Measurements from ENCODE around the gene FRMPD4. TPM values are rescaled to one million over a fixed set of nuclear protein-coding genes. Genes with fewer than 3 reads are reported as not detected.

The FRMPD4 gene
- total RNA-seq, 1 experiment from 2014 or later, result 1.4 TPM

GRCh38 chrX:12329476-12329875 is 191.2 kb downstream of the FRMPD4 start:
- no peak for DNase-seq (ENCODE audit: low spot score)
- no peak for ATAC-seq
- TF ChIP-seq JAZF1 (CRISPR knock-in tag; IDR thresholded peaks at IDR 0.05), result no peak
- no peak for TF ChIP-seq PRRX2 (CRISPR knock-in tag; IDR thresholded peaks at IDR 0.05)
- no peak for TF ChIP-seq ETV6 (CRISPR knock-in tag; IDR thresholded peaks at IDR 0.05)
- no peak for TF ChIP-seq CDX4 (CRISPR knock-in tag; IDR thresholded peaks at IDR 0.05; ENCODE audit: borderline replicate concordance)
- TF ChIP-seq AFF4 (CRISPR knock-in tag; IDR thresholded peaks at IDR 0.05; ENCODE audit: borderline replicate concordance), result no peak
- no peak for TF ChIP-seq ZNF232 (CRISPR knock-in tag; IDR thresholded peaks at IDR 0.05)
- no peak for TF ChIP-seq GTF2I (CRISPR knock-in tag; conservative IDR thresholded peaks at IDR 0.05)
- TF ChIP-seq SMAD4 (CRISPR knock-in tag; IDR thresholded peaks at IDR 0.05), result no peak
- no peak for TF ChIP-seq MYBL2 (CRISPR knock-in tag; IDR thresholded peaks at IDR 0.05)
- TF ChIP-seq, protein P1, sequence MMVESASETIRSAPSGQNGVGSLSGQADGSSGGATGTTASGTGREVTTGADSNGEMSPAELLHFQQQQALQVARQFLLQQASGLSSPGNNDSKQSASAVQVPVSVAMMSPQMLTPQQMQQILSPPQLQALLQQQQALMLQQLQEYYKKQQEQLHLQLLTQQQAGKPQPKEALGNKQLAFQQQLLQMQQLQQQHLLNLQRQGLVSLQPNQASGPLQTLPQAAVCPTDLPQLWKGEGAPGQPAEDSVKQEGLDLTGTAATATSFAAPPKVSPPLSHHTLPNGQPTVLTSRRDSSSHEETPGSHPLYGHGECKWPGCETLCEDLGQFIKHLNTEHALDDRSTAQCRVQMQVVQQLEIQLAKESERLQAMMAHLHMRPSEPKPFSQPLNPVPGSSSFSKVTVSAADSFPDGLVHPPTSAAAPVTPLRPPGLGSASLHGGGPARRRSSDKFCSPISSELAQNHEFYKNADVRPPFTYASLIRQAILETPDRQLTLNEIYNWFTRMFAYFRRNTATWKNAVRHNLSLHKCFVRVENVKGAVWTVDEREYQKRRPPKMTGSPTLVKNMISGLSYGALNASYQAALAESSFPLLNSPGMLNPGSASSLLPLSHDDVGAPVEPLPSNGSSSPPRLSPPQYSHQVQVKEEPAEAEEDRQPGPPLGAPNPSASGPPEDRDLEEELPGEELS (CRISPR knock-in tag; IDR thresholded peaks at IDR 0.05), result no peak
- no peak for TF ChIP-seq FOXP1 (CRISPR knock-in tag; IDR thresholded peaks at IDR 0.05; ENCODE audit: borderline replicate concordance)
- TF ChIP-seq CREM (CRISPR knock-in tag; IDR thresholded peaks at IDR 0.05), result no peak
- TF ChIP-seq IRF2 (CRISPR knock-in tag; IDR thresholded peaks at IDR 0.05; ENCODE audit: borderline replicate concordance, low read depth), result no peak
- Mint-ChIP-seq H3K4me3 (no peak overlapping the region), H3K27ac (no peak overlapping the region), H3K36me3 (no peaks in the 10 kb centered on the region), H3K27me3 (ENCODE audit: low read depth) (no peaks in the 10 kb centered on the region), H3K4me1 (peaks cover 9% of the 10 kb centered on the region), H3K9me3 (no peaks in the 10 kb centered on the region)
- ChIA-PET POLR2A (no interaction called here), CTCF (no interaction called here)

- Mint-ChIP-seq H3K9me3 (no peaks in the 10 kb centered on the region), H3K27me3 (ENCODE audit: low read depth) (no peaks in the 10 kb centered on the region)
- no peak for TF ChIP-seq ZNF423 (CRISPR knock-in tag; IDR thresholded peaks at IDR 0.05)
- TF ChIP-seq ZNF671 (CRISPR knock-in tag; IDR thresholded peaks at IDR 0.05), result no peak
- TF ChIP-seq PRRX2 (CRISPR knock-in tag; IDR thresholded peaks at IDR 0.05), result no peak
- TF ChIP-seq, protein P2, sequence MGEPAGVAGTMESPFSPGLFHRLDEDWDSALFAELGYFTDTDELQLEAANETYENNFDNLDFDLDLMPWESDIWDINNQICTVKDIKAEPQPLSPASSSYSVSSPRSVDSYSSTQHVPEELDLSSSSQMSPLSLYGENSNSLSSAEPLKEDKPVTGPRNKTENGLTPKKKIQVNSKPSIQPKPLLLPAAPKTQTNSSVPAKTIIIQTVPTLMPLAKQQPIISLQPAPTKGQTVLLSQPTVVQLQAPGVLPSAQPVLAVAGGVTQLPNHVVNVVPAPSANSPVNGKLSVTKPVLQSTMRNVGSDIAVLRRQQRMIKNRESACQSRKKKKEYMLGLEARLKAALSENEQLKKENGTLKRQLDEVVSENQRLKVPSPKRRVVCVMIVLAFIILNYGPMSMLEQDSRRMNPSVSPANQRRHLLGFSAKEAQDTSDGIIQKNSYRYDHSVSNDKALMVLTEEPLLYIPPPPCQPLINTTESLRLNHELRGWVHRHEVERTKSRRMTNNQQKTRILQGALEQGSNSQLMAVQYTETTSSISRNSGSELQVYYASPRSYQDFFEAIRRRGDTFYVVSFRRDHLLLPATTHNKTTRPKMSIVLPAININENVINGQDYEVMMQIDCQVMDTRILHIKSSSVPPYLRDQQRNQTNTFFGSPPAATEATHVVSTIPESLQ (CRISPR knock-in tag; IDR thresholded peaks at IDR 0.05), result no peak
- TF ChIP-seq, protein P3, sequence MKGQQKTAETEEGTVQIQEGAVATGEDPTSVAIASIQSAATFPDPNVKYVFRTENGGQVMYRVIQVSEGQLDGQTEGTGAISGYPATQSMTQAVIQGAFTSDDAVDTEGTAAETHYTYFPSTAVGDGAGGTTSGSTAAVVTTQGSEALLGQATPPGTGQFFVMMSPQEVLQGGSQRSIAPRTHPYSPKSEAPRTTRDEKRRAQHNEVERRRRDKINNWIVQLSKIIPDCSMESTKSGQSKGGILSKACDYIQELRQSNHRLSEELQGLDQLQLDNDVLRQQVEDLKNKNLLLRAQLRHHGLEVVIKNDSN (CRISPR knock-in tag; IDR thresholded peaks at IDR 0.05), result no peak
- TF ChIP-seq ZNF396 (CRISPR knock-in tag; IDR thresholded peaks at IDR 0.05; ENCODE audit: borderline replicate concordance), result no peak
- no peak for TF ChIP-seq FOXK1 (CRISPR knock-in tag; IDR thresholded peaks at IDR 0.05)
- TF ChIP-seq MYBL2 (CRISPR knock-in tag; IDR thresholded peaks at IDR 0.05), result no peak
- TF ChIP-seq HMGA2 (CRISPR knock-in tag; IDR thresholded peaks at IDR 0.05), result no peak
- no peak for TF ChIP-seq ETV6 (CRISPR knock-in tag; IDR thresholded peaks at IDR 0.05)
- no peak for TF ChIP-seq E2F5 (CRISPR knock-in tag; IDR thresholded peaks at IDR 0.05)
- no peak for TF ChIP-seq CTCF (IDR thresholded peaks at IDR 0.05)
- TF ChIP-seq ZMAT4 (CRISPR knock-in tag; IDR thresholded peaks at IDR 0.05), result no peak
- no peak for TF ChIP-seq JUN (CRISPR knock-in tag; IDR thresholded peaks at IDR 0.05)
These were observed 192.6 kb downstream of the FRMPD4 start for GRCh38 chrX:12330841-12331240.

More at GRCh38 chrX:12330841-12331240, 192.6 kb downstream of the FRMPD4 start:
- CTCF ChIA-PET, result no interaction called here
- no peak for DNase-seq (ENCODE audit: low spot score)
- no peaks in the 10 kb centered on the region for H3K36me3 Mint-ChIP-seq
- no peak overlapping the region for H3K27ac Mint-ChIP-seq
- no peak overlapping the region for H3K4me3 Mint-ChIP-seq
- POLR2A ChIA-PET, result no interaction called here
- H3K4me1 Mint-ChIP-seq, result peaks cover 15% of the 10 kb centered on the region
- no peak for ATAC-seq

All from WTC11 (cell line).